ENCODE data around the gene STON1.
A peak's percentile ranks its signal among the peaks of the same experiment; 100 is the strongest.
"Not testable (repeated sequence)": the region's sequence is repeated elsewhere in the genome, so short reads cannot be mapped to it uniquely, and the experiment has no call there.

The STON1 gene

DNA sequence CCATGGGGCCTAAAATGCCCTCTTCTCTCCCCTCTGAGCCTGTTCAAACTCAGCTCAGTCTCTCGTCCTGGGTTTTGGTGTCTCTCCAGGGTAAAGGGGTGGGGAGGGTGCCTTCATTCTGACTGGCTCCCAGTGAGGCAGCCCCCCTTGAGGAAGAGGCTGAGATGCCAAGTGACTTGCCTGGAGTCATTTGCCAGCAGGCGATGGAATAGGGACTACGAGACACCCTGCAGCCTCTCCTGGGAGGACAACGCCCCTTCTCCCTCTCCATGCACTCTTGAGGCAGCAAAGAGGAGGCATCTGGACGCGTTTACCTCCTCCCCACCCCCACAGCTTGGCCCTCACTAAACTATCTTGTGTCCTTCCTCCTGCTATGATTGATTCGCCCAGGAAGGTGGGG, 760 bp upstream of the STON1 start:
- no peak for DNase-seq (ENCODE audit: low read depth)

DNA sequence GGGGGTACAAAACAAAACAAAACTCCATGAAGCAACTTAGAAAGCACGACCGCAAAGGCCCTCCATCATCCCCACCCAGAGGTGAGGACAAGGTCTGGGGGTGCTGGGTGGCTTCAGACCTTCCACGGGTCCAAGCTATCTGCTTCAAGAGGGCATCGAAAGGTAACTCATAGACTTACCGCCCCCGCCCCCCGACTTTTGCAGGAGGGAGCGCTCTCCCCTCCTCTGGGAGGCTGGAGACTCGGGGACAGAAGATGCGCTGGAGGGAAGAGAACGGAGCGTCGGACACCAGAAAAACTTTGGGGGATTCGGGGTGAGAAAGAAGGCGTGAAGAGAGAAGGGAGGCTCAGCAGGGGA, 300 bp upstream of the STON1 start:
- DNase-seq (ENCODE audit: low read depth): no peak

- DNase-seq (ENCODE audit: low read depth): peak; percentile 89
Observed at GRCh38 chr2:48531141-48531648, 1.2 kb downstream of the STON1 start.

- no peak for DNase-seq (ENCODE audit: low read depth)
Observed at GRCh38 chr2:48532174-48532573, 2.2 kb downstream of the STON1 start.

GRCh38 chr2:48532824-48533223, 2.9 kb downstream of the STON1 start:
- DNase-seq (ENCODE audit: low read depth): no peak

DNA sequence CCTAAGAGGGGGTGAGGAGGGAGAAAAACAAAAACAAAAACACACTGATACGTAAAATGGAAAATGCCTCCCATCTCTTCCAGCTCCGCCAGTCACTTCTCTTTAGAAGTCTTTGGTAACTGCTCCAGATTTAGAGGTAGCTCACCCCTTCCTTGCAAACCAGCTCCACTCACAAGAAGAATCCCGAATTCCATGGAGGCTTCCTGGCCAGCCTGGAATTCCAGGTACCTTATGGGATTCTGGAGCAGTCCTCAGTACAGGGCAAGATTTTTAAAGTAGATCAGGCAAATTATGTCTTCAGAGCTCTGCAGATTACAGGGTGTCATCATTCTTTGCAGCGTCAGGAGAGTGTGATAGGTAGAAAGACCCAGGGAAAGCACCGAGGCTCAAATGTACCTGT, 4.8 kb downstream of the STON1 start:
- no peak for DNase-seq (ENCODE audit: low read depth)

DNA sequence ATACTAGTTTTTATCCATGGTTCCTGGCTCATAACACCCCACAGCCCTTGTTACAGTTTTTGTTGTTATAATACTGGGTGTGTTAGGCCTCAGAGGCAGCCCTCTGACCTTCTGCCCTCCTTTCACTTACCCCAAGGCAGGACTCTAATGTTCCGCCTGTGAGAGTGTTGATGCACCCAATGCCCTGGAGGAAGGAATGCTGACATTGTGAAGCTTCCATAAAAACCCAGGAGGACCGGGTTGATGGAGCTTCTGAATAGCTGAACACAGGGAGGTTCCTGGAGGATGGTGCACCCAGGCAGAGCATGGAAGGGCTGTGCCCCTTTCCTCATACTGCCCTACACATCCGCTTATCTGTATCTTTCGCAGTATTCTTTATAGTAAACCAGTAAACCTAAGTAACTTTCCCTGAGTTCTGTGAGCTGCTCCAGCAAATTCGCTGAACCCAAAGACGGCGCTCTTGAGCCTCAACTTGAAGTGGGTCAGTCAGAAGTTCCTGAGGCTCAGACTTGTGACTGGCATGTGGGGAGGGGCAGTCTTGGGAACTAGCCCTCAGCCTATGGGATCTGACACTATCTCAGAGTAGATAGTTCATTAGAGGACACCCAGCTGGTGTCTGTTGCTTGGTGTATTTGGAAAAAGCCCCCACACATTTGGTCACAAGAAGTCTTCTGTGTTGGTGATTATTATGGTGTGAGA, 10.4 kb downstream of the STON1 start:
- no peak for DNase-seq (ENCODE audit: low read depth)

DNA sequence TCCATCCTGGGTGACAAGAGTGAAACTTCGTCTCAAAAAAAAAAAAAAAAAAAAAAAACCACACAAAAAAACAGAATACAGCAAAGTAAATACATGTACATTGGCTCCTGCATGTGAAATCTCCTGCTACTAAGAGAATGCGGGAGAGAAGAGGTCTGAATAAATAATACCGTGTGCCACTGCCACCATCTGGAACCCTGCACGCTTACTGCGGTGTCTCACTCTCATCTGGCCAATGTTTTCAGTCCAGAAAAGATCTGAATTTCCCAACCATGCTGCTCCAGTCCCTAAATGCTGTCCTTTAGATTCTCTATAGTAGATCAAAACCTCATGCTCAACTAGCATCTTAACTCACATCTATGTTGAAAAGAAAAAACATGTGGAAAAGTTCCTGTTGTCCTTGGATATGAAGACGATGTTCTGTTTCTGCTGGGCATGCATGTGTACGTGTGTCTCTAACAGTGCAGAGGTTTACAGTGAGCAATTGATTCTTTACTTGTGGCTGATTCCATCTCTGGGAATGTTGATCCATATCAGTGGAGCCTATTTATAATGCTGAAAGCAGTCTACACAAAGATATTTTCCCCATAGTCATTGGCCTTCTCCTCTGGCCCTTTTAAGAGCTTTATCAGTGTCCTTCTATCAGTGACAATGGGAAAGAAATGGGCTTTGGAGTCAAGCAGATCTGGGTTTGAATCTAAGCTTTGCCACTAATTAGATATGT, 11.9 kb downstream of the STON1 start:
- no peak for DNase-seq (ENCODE audit: low read depth)

- no peak for DNase-seq (ENCODE audit: low read depth)
Observed at GRCh38 chr2:48543895-48544294, 13.9 kb downstream of the STON1 start.

- DNase-seq (ENCODE audit: low read depth): no peak
Observed at GRCh38 chr2:48545244-48545643, 15.3 kb downstream of the STON1 start.

DNA sequence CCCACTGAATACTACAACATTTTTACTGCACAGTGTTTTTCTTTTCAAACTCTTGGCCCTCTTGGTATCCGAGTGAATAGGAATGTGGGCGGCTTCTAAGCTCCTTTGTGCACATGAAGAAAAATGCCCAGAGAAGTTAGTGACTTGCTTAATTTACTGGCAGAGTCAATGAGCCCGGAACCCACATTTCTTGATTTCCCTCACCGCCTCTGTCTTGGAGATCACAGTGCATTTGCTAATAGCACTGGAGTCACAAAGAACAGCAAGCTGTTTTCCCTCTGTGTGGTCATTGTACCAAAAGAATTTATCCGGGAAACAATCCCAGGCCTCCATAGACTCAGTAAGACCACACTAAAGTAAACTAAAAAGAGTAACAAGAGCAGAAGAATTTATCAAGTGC, 18.9 kb downstream of the STON1 start:
- peak; percentile 60 for DNase-seq (ENCODE audit: low read depth)

DNA sequence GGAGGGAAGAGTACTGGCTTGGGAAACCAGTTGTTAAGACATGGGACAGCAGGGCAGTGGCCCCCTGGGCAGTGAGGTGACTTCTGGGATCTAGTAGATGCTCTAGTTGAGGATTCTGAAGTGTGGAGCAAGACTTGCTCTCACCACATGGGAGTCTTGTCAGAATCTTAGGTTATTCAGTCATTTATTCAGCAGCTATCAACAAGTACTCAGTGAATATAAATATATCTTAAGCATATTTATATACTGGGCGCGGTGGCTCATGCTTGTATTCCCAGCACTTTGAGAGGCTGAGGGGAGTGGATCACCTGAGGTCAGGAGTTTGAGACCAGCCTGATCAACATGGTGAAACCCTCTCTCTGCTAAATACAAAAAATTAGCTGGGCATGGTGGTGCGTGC, 20.0 kb downstream of the STON1 start:
- no peak for DNase-seq (ENCODE audit: low read depth)

DNA sequence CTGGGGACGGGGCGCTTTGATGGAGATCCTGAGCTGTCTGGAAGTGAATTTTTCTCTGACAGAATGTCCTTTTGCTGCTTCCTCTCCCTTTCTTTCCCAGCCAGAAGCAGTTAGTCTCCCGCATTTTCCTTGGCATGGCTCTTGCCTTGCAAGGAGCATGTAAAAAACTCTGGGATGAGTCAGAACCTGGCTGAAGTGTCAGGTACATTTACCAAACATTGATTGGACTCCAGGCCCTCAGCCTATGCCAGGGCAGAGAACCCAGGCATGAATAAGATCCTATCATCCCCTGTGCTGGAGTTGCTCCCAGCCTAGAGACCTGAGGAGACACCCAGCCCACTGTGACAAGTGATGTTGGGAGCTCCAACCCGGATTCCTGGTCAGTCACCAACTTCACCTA, 21.6 kb downstream of the STON1 start:
- no peak for DNase-seq (ENCODE audit: low read depth)

GRCh38 chr2:48555071-48555470, 25.1 kb downstream of the STON1 start:
- not testable (repeated sequence) for DNase-seq (ENCODE audit: low read depth)

DNA sequence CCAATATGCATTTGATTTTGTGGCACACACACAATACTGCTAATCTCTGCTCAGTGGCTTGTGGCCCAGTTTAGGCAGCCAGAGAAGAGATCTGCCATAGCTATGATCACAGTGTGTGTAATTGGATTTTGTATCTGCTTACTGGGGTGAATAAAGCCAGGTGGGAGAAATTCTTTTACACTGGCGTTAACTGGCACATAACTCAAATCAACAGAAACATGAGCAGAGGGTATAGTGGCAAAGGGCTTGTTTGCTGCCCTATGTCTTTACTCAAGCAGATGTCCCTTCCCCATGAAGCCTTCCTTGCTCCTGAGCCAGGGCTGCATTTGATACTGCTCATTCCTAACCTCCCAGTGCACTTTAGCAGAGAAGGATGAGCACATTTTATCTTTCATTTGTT, 28.5 kb downstream of the STON1 start:
- no peak for DNase-seq (ENCODE audit: low read depth)

DNA sequence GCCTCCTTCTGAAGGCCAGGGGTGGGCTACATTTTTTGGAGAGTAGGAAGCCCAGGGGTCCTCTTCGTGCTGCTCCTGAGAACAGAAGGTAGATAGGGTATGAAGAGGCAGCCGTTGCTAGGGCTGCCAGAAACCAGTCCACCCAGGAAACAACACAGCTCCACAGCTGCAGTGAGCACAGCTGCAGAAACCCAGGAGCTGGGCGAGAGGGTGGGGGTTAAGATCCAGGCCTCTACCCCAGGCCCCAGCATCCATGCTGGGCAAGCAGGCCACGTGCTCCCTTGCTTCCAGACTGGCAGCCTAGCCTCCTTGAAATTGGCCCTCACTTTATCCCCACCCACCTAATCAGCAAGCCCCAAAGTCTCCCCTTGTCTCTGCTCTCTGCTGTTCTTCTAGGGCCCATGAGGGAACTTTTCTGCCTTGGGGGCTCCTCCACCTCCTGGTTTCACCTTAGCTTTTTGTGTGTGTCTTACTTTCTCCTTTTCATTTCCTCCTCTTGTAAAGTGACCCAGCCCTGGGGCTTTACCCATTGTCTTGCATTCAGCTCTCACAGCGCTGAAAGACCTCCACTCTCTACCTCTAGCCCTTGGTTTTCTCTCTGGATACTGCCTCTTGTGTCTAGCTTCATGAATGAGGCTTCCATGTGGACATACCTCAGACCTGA, 30.7 kb downstream of the STON1 start:
- DNase-seq (ENCODE audit: low read depth): no peak

DNA sequence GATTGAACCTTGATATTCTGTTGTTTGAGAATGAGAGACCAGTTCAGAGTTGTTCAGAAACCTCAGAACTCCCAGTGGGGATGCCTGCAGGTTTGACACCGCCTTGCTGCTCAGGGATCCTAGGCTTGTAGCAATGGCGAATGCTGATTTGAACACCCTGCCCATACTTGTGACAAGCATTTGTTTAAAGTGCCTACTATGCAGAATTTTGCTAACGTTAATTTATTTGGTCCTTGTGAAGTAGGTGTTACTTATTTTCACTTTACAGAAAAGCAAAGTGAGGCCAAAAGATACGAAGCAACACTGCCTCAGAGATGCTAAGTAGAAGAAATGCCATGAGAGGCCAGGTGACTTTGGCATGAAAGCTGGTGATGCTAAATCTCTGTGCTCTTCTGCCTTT, 32.3 kb downstream of the STON1 start:
- DNase-seq (ENCODE audit: low read depth): no peak

DNA sequence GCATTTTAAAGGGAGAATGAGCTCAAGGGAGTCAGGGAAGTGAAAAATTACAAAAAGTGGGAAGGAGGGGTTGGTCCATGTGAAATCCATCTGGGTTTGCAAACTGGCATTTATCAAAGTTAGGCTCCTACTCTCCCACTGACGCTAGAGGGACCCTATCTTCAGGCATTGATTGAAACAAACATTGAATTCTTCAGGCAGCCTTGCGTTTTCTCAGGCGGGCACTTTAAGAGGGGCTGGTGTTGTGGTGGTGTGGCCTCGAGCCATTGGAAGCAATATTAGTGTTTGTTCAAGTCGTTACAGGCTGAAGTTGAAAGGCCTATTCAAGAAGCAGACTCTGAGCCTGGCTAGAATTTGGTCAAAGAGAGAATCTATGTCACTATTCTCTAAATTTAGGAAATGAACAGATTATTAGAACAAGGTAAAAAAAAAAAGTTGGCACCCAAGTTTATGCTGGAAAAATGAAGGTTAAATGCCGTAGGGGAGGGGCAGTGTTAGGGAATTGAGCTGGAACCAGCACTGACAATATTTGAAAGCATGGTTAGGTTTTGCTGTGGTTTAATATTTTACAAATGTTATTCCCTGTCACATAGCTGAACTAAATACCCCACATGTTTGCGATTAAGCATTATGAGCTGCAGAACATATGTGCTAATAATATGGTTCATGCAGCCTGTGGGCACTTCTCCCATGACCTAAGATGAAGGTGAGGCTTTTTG, 36.8 kb downstream of the STON1 start:
- DNase-seq (ENCODE audit: low read depth): no peak

GRCh38 chr2:48567671-48568070, 37.7 kb downstream of the STON1 start:
- no peak for DNase-seq (ENCODE audit: low read depth)

DNA sequence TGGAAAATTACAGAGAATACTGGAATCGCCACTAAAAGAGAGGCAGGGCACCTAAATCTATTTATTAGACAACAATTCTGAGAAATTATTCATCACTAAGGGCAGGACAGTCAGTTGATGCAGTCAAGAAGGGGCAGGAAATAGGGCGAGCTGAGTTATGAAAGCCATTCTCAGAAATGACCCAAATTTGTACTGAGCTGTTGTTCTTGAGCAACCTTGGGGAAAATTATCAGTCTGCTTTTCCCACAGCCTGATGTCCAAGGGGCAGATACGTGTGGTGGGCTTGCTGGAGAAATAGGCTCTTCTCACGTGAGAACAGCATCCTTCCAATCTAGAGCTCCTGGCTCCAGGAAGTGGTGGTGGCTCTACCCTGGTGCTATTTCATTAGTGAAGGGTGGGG, 38.6 kb downstream of the STON1 start:
- no peak for DNase-seq (ENCODE audit: low read depth)

DNA sequence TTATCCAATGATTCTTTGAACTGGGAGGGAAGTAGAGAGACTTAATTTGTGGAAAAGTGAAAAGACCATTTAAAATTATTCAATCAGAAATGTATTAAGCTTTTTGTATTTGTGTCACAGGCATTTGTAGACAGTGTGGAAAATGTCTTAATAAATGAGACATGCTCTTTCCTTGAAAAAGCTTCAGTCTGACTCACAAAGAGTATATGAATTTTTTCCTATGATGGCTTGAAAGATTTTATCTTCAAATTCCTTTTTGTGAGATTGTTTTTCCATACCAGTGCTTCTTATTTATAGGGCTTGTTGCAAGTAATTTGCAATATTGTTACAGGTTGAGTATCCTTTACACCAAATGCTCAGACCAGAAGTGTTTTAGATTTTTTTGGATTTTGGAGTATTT, 39.5 kb downstream of the STON1 start:
- DNase-seq (ENCODE audit: low read depth): no peak

- DNase-seq (ENCODE audit: low read depth): no peak
Observed at GRCh38 chr2:48572816-48573215, 42.9 kb downstream of the STON1 start.
